ENCODE data around the gene RSPO3. TPM values are rescaled to one million over a fixed set of nuclear protein-coding genes. Genes with fewer than 3 reads are reported as not detected.

The RSPO3 gene, protein sequence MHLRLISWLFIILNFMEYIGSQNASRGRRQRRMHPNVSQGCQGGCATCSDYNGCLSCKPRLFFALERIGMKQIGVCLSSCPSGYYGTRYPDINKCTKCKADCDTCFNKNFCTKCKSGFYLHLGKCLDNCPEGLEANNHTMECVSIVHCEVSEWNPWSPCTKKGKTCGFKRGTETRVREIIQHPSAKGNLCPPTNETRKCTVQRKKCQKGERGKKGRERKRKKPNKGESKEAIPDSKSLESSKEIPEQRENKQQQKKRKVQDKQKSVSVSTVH
- total RNA-seq (1.9 and 4.8 TPM in 2 replicates), polyA plus RNA-seq (11.2 and 15.9 TPM in 2 replicates)

DNA sequence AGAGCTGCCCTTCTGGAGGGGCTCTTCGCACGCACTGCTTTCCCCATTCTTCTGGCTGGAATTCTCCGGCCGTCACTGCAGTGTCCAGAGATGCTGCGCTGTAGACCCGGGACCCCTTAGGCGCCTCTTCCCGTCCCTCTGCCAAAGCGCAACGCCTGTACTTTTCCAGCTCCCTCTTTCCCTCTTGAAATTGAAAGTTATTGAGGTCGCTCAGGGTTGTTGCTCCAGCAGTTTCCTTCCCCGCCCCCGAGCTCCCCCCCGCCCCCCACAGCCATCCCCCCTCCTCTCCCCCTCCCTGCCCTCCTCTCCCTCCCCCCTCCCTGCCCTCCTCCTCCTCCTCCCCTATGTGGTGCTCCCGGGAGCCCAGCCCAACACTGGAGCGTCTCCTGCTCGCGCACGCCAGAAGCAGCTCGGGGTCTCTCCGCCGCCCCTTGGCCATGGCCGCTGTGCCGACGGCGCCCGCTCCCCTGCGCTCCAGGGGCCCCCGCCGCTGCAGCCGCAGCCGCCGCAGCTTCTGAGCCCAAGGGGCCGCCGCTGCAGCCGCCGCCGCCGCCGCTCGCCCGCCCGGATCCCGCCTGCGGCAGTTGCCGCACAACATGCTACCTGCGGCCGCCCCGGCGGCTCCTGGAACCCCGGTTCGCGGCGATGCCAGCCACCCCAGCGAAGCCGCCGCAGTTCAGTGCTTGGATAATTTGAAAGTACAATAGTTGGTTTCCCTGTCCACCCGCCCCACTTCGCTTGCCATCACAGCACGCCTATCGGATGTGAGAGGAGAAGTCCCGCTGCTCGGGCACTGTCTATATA lies at the start of gene RSPO3:
TSS of gene RSPO3 (plus strand) at position 374 of the 804 bp plus-strand sequence. CDS start 522 bp downstream, outside the sequence.
- peak within 1 kb of the TSS; percentile 55 for H2AFZ ChIP-seq
- H4K20me1 ChIP-seq (ENCODE audit: insufficient read depth, poor library complexity, severe bottlenecking) = no peaks in the 10 kb centered on the region
- peaks cover 25% of the 10 kb centered on the region for H3K4me1 ChIP-seq (ENCODE audit: insufficient read depth)
- H3K36me3 ChIP-seq (replicated peaks; ENCODE audit: insufficient read depth, low read depth) = no peaks in the 10 kb centered on the region
- no peaks in the 10 kb centered on the region for H3K9me2 ChIP-seq (replicated peaks; ENCODE audit: insufficient read depth)
- peak within 1 kb of the TSS; percentile 71 for H3K4me3 ChIP-seq
- peak; percentile 44 for DNase-seq (ENCODE audit: low spot score)
- WGBS (ENCODE audit: low lambda C conversion rate, missing lambda C conversion rate) = under 1% methylated on average over 56 of the region's 63 CpGs
- no peaks in the 10 kb centered on the region for H3K79me2 ChIP-seq
- H3K4me2 ChIP-seq = peak within 1 kb of the TSS; percentile 93
- peak within 1 kb of the TSS; percentile 50 for H3K27ac ChIP-seq
- H3K27me3 ChIP-seq = peaks cover 72% of the 10 kb centered on the region
- TF ChIP-seq EZH2 (IDR thresholded peaks at IDR 0.05; ENCODE audit: borderline replicate concordance) = peak; percentile 24
- TF ChIP-seq CTCF (IDR thresholded peaks at IDR 0.05; ENCODE audit: poor library complexity) = no peak
- no peaks in the 10 kb centered on the region for H3K9me3 ChIP-seq (ENCODE audit: low read depth)

DNA sequence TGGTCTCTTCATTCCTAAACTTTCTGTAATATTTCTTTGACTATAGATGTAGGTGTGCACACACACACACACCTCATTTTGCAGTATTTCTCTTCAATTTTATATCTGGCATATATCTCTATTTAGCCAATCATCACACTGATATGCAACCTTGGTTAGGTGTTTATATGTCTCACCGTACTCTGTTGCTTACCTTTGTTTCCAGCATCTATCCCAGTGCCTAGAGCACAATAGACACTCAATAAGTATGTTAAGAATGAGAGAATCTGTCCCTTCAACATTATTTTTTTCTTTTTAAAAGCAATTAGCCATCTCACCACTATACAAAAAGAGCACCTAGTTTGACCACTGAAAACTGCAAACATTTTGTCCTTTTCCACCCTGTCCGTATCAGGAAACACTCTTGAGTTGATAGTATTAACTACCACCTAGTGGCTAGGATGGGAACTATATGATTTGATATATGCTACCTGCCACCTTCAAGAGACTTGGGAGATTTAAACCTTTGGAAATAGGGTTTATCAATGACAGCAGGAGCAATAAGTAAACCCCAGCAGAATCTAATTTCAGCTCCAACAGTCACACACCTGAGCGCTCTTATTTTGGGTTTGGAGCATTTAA lies 48.7 kb upstream of the RSPO3 start:
- H3K27ac ChIP-seq = no peak overlapping the region

GRCh38 chr6:127073222-127073621 lies 45.2 kb upstream of the RSPO3 start:
- H3K4me2 ChIP-seq = no peak overlapping the region

More for the DNA sequence above, 48.7 kb upstream of the RSPO3 start:
- Histone ChIP-seq H3K4me3 (no peak overlapping the region), H3K4me1 (ENCODE audit: insufficient read depth) (no peaks in the 10 kb centered on the region), H3K27me3 (no peaks in the 10 kb centered on the region), H3K36me3 (replicated peaks; ENCODE audit: insufficient read depth, low read depth) (no peaks in the 10 kb centered on the region), H3K79me2 (no peaks in the 10 kb centered on the region), H2AFZ (no peak overlapping the region), H3K9me3 (ENCODE audit: low read depth) (no peaks in the 10 kb centered on the region), H3K9me2 (replicated peaks; ENCODE audit: insufficient read depth) (no peaks in the 10 kb centered on the region), H4K20me1 (ENCODE audit: insufficient read depth, poor library complexity, severe bottlenecking) (no peaks in the 10 kb centered on the region), H3K4me2 (no peak overlapping the region)
- DNase-seq (ENCODE audit: low spot score) = peak; percentile 46
- 49% methylated on average over 3 of the region's 3 CpGs for WGBS (ENCODE audit: low lambda C conversion rate, missing lambda C conversion rate)
- TF ChIP-seq CTCF (IDR thresholded peaks at IDR 0.05; ENCODE audit: poor library complexity) = peak; percentile 49
- TF ChIP-seq EZH2 (IDR thresholded peaks at IDR 0.05; ENCODE audit: borderline replicate concordance) = no peak
- no peak for TF ChIP-seq EZH2phosphoT487 (IDR thresholded peaks at IDR 0.05; ENCODE audit: low read depth, severe bottlenecking, unreplicated experiment)

More at GRCh38 chr6:127073222-127073621, 45.2 kb upstream of the RSPO3 start:
- H3K27me3 ChIP-seq = no peaks in the 10 kb centered on the region
- H2AFZ ChIP-seq = no peak overlapping the region
- no peaks in the 10 kb centered on the region for H3K36me3 ChIP-seq (replicated peaks; ENCODE audit: insufficient read depth, low read depth)
- no peak overlapping the region for H3K27ac ChIP-seq
- H3K9me2 ChIP-seq (replicated peaks; ENCODE audit: insufficient read depth) = no peaks in the 10 kb centered on the region
- no peaks in the 10 kb centered on the region for H3K79me2 ChIP-seq
- 59% methylated on average over 1 of the region's 1 CpG for WGBS (ENCODE audit: low lambda C conversion rate, missing lambda C conversion rate)
- H3K4me1 ChIP-seq (ENCODE audit: insufficient read depth) = no peaks in the 10 kb centered on the region
- H3K4me3 ChIP-seq = no peak overlapping the region
- H3K9me3 ChIP-seq (ENCODE audit: low read depth) = no peaks in the 10 kb centered on the region
- no peak for DNase-seq (ENCODE audit: low spot score)
- TF ChIP-seq EZH2phosphoT487 (IDR thresholded peaks at IDR 0.05; ENCODE audit: low read depth, severe bottlenecking, unreplicated experiment) = no peak
- TF ChIP-seq CTCF (IDR thresholded peaks at IDR 0.05; ENCODE audit: poor library complexity) = no peak
- TF ChIP-seq EZH2 (IDR thresholded peaks at IDR 0.05; ENCODE audit: borderline replicate concordance) = no peak
- no peaks in the 10 kb centered on the region for H4K20me1 ChIP-seq (ENCODE audit: insufficient read depth, poor library complexity, severe bottlenecking)

Measured in hepatocyte (in vitro differentiated cells).